Measurements from ENCODE around the gene LRRC1.

- no peak for TF ChIP-seq CTCF (IDR thresholded peaks at IDR 0.05; ENCODE audit: extremely low read depth in 1 of 2, insufficient read depth in 1 of 2, low read depth in 1 of 2, low read length in 2 of 2)
- TF ChIP-seq GATA2 (IDR thresholded peaks at IDR 0.05; ENCODE audit: insufficient read depth, insufficient read length, low read depth, low read length), result no peak
These were observed 145.0 kb downstream of the LRRC1 start for GRCh38 chr6:53939830-53940229.
